Measurements from ENCODE around the gene GSG1L. TPM values are rescaled to one million over a fixed set of nuclear protein-coding genes. Genes with fewer than 3 reads are reported as not detected.

GSG1L gene
- total and polyA plus RNA-seq, 12 donors: 0.68 to 14.6 (median 3.4) TPM; not detected in 5

- no peak for DNase-seq
Measured at GRCh38 chr16:27786221-27786922, 277.1 kb downstream of the GSG1L start.

GRCh38 chr16:27785307-27785678 is 278.2 kb downstream of the GSG1L start:
- DNase-seq (no peak), ATAC-seq (no peak)
- TF ChIP-seq CTCF (IDR thresholded peaks at IDR 0.05): no peak
- no peak overlapping the region for H3K27ac ChIP-seq
- H3K4me3 ChIP-seq: no peak overlapping the region
- 90 to 94% methylated on average over 7 of the region's 7 CpGs for WGBS, 2 donors
- intact Hi-C loops (cut with DNase I): no loop called here
- no peaks in the 10 kb centered on the region for H3K36me3 ChIP-seq
- peaks cover 0 to 7% (median 0%) of the 10 kb centered on the region in 9 donors for H3K4me1 ChIP-seq
- H3K9me3 ChIP-seq: no peaks in the 10 kb centered on the region
- peaks cover 0 to 17% (median 0%) of the 10 kb centered on the region in 7 donors for H3K27me3 ChIP-seq

More at GRCh38 chr16:27786221-27786922, 277.1 kb downstream of the GSG1L start:
- no peaks in the 10 kb centered on the region for H3K9me3 ChIP-seq
- ATAC-seq: no peak
- no peaks in the 10 kb centered on the region for H3K36me3 ChIP-seq
- no peak for TF ChIP-seq CTCF (IDR thresholded peaks at IDR 0.05)
- WGBS, 2 donors: 80 to 83% methylated on average over 16 of the region's 16 CpGs
- no peaks in the 10 kb centered on the region for H3K4me1 ChIP-seq
- intact Hi-C loops (cut with DNase I): no loop called here
- no peak overlapping the region for H3K4me3 ChIP-seq
- H3K27ac ChIP-seq: no peak overlapping the region
- peaks cover 0 to 23% (median 0%) of the 10 kb centered on the region in 7 donors for H3K27me3 ChIP-seq

GRCh38 chr16:27784351-27785306 is 278.9 kb downstream of the GSG1L start:
- no peak for ATAC-seq

More at GRCh38 chr16:27784351-27785306, 278.9 kb downstream of the GSG1L start:
- no peak for TF ChIP-seq CTCF (IDR thresholded peaks at IDR 0.05)
- 60 to 69% methylated on average over 20 of the region's 20 CpGs for WGBS, 2 donors
- H3K36me3 ChIP-seq: no peaks in the 10 kb centered on the region
- peaks cover 0 to 8% (median 0%) of the 10 kb centered on the region in 9 donors for H3K4me1 ChIP-seq
- intact Hi-C loops (cut with DNase I): no loop called here
- H3K27me3 ChIP-seq: peaks cover 0 to 17% (median 0%) of the 10 kb centered on the region in 7 donors
- no peak overlapping the region for H3K4me3 ChIP-seq
- DNase-seq: no peak
- no peak overlapping the region for H3K27ac ChIP-seq
- no peaks in the 10 kb centered on the region for H3K9me3 ChIP-seq
